ENCODE results near the gene CCDC122. TPM values are rescaled to one million over a fixed set of nuclear protein-coding genes. Genes with fewer than 3 reads are reported as not detected.

The CCDC122 gene
- total RNA-seq, 1 donor from 2014 or later, result 12.4 TPM

GRCh38 chr13:43877766-43878165 lies 1.8 kb downstream of the CCDC122 start:
- Mint-ChIP-seq H3K9me3 (ENCODE audit: unreplicated experiment) (no peaks in the 10 kb centered on the region), H3K4me3 (ENCODE audit: unreplicated experiment) (peak overlapping the region; percentile 88), H3K27me3 (ENCODE audit: unreplicated experiment) (no peaks in the 10 kb centered on the region), H3K27ac (ENCODE audit: unreplicated experiment) (peak overlapping the region; percentile 96), H3K36me3 (ENCODE audit: unreplicated experiment) (peaks cover 11% of the 10 kb centered on the region), H3K4me1 (ENCODE audit: unreplicated experiment) (peaks cover 38% of the 10 kb centered on the region)
- DNase-seq (ENCODE audit: extremely low spot score, unreplicated experiment), result no peak
- no peak for TF ChIP-seq CTCF (IDR thresholded peaks at IDR 0.05)

- no peaks in the 10 kb centered on the region for H3K27me3 Mint-ChIP-seq (ENCODE audit: unreplicated experiment)
- peak overlapping the region; percentile 48 for H3K27ac Mint-ChIP-seq (ENCODE audit: unreplicated experiment)
- H3K4me3 Mint-ChIP-seq (ENCODE audit: unreplicated experiment), result peak overlapping the region; percentile 15
- DNase-seq (ENCODE audit: extremely low spot score, unreplicated experiment), result no peak
- H3K36me3 Mint-ChIP-seq (ENCODE audit: unreplicated experiment), result peaks cover 11% of the 10 kb centered on the region
- no peak for TF ChIP-seq CTCF (IDR thresholded peaks at IDR 0.05)
- H3K9me3 Mint-ChIP-seq (ENCODE audit: unreplicated experiment), result no peaks in the 10 kb centered on the region
- H3K4me1 Mint-ChIP-seq (ENCODE audit: unreplicated experiment), result peaks cover 38% of the 10 kb centered on the region
These were observed 2.2 kb downstream of the CCDC122 start for GRCh38 chr13:43877326-43877725.

- DNase-seq (ENCODE audit: extremely low spot score, unreplicated experiment), result no peak
- no peak overlapping the region for H3K27ac Mint-ChIP-seq (ENCODE audit: unreplicated experiment)
- H3K4me1 Mint-ChIP-seq (ENCODE audit: unreplicated experiment), result peaks cover 38% of the 10 kb centered on the region
- H3K27me3 Mint-ChIP-seq (ENCODE audit: unreplicated experiment), result no peaks in the 10 kb centered on the region
- no peak overlapping the region for H3K4me3 Mint-ChIP-seq (ENCODE audit: unreplicated experiment)
- no peak for TF ChIP-seq CTCF (IDR thresholded peaks at IDR 0.05)
- no peaks in the 10 kb centered on the region for H3K9me3 Mint-ChIP-seq (ENCODE audit: unreplicated experiment)
- H3K36me3 Mint-ChIP-seq (ENCODE audit: unreplicated experiment), result peaks cover 4% of the 10 kb centered on the region
These were observed 3.2 kb downstream of the CCDC122 start for GRCh38 chr13:43876366-43876765.

- H3K27me3 Mint-ChIP-seq (ENCODE audit: unreplicated experiment), result no peaks in the 10 kb centered on the region
- H3K9me3 Mint-ChIP-seq (ENCODE audit: unreplicated experiment), result no peaks in the 10 kb centered on the region
- H3K4me3 Mint-ChIP-seq (ENCODE audit: unreplicated experiment), result no peak overlapping the region
These were observed 4.9 kb downstream of the CCDC122 start for GRCh38 chr13:43874504-43875092.

GRCh38 chr13:43872181-43872580 lies 7.4 kb downstream of the CCDC122 start:
- no peaks in the 10 kb centered on the region for H3K9me3 Mint-ChIP-seq (ENCODE audit: unreplicated experiment)

More at GRCh38 chr13:43874504-43875092, 4.9 kb downstream of the CCDC122 start:
- DNase-seq (ENCODE audit: extremely low spot score, unreplicated experiment), result no peak
- H3K4me1 Mint-ChIP-seq (ENCODE audit: unreplicated experiment), result peaks cover 23% of the 10 kb centered on the region
- no peaks in the 10 kb centered on the region for H3K36me3 Mint-ChIP-seq (ENCODE audit: unreplicated experiment)
- H3K27ac Mint-ChIP-seq (ENCODE audit: unreplicated experiment), result no peak overlapping the region
- TF ChIP-seq CTCF (IDR thresholded peaks at IDR 0.05), result peak; percentile 64

More at GRCh38 chr13:43872181-43872580, 7.4 kb downstream of the CCDC122 start:
- no peak overlapping the region for H3K27ac Mint-ChIP-seq (ENCODE audit: unreplicated experiment)
- no peak overlapping the region for H3K4me3 Mint-ChIP-seq (ENCODE audit: unreplicated experiment)
- H3K4me1 Mint-ChIP-seq (ENCODE audit: unreplicated experiment), result peaks cover 6% of the 10 kb centered on the region
- no peak for DNase-seq (ENCODE audit: extremely low spot score, unreplicated experiment)
- no peak for TF ChIP-seq CTCF (IDR thresholded peaks at IDR 0.05)
- peaks cover 6% of the 10 kb centered on the region for H3K36me3 Mint-ChIP-seq (ENCODE audit: unreplicated experiment)
- no peaks in the 10 kb centered on the region for H3K27me3 Mint-ChIP-seq (ENCODE audit: unreplicated experiment)

All from osteocyte (in vitro differentiated cells).